GM18517 (cell line): ENCODE data around the gene PUS1.

ENCODE experiments used
- ATAC-seq: cut with Tn5 transposase; IDR thresholded peaks from one replicate; pipeline ENCODE4 v1.9.1; 2021; ENCODE audit warnings: mild to moderate bottlenecking, moderate library complexity; ENCODE audit not compliant: unreplicated experiment

The PUS1 gene

GRCh38 chr12:131902332-131903241 lies 26.5 kb upstream of the PUS1 start:
- no peak for ATAC-seq

DNA sequence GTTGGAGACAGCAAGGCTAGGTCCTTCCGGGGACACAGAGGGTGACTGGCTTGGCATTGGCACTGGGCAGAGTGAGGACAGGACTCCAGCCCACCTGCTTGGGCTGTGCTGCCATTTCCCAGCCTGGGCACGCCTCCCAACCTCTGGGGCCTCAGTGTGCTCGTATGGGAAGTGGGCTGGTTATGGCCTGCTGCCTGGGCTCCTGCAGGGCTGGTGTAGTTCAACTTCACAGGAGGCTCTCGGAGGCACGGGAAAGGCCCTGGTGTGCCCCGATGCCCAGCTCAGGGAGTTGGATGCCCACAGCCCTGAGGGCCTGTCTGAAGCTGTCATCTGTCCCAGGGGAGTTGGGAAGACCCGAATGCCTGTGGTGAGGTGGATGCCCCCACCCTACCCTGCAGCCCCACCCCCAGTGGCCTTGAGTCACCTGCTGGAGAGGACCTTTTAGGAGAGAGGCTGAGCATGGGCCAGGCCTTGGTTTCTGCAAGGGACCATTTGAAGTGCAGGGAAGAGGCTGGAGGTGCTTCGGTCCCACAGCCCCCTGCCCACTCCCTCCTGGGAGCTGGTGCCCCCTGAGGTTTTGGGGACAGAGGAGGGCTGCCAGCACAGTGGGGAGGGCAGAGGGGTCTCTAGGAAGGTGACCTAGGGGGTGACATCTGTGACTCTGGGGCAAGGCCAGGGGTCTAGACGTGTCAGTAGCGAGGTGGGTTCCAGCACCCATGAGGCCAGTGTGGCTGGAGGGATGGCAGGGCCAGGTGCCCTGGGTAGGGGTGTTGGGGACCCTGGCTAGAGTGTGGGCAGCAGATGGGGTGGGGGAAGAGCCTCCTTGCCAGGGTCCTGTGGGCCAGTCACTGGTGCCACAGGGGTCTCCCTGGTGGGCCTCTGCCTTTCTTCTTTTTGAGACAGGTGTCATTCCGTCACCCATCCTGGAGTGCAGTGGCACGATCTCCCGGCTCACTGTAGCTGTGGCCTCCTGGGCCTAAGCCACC lies 25.5 kb upstream of the PUS1 start:
- ATAC-seq, result no peak

DNA sequence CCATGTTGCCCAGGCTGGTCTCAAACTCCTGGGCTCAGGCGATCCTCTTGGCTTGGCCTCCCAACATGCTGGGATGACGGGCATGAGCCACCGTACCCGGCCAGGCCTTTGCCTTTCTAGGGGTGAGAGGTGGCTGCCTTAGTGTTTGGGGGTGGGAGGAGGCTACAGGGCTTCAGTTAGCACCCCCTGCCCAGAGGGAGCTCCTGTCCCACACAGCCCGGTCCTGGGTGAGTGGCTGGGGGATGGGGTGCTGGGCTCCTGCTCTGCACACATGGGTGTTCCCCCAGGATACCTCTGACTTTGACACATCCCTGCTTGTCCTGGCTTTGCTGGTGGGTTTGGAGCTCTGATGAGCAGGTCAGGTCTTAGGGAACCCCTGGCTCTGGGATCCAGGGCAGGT lies 24.7 kb upstream of the PUS1 start:
- ATAC-seq, result no peak

DNA sequence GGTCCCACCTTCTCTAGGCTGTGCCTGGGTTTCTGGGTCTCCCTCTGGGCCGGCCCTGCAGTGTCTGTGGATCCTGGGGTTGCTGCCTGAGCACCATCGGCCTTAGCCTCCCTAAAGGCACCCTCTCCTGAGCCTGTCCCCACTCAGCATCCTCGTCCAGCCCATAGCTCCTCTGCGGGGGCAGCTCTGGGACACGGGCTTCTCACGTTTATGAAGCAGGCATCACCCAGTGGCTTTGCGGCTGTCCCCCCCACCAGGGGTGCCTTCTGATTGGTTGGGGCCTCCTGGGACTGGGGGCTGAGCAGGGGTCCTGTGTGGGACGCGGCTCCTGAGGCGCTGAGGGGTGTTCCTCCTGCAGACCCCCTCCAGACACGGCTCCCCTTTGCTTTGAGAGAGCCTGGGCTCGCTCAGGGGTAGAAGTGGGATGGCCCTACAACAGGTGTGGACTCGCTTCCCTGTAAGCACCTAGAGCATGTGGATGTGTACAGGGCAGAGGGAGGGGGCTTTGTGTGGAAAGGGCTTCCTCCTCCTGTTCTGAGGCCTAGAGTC lies 23.9 kb upstream of the PUS1 start:
- ATAC-seq, result no peak

DNA sequence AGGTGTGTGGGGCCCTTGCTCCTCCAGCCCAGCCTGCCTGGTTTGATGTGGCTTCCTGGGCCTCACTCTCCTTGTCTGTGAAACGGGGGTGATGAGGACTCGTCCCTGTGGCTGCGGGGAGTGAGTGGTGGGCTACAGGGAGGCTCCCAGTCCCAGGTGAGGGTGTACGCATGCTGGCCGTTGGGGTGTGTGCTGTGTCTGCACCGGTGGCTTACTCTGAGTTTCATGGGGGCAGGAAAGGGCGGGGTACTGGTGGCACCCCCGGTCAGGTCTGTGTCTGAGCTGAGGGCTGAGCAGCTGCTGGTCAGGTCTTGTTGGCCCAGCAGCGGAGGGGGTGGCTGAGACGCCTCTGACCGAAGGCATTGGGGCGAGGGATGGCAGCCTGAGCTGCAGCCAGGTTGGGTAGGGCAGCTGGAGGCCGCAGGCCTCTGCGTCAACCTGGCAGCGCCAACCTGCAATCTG lies 23.4 kb upstream of the PUS1 start:
- ATAC-seq, result no peak

DNA sequence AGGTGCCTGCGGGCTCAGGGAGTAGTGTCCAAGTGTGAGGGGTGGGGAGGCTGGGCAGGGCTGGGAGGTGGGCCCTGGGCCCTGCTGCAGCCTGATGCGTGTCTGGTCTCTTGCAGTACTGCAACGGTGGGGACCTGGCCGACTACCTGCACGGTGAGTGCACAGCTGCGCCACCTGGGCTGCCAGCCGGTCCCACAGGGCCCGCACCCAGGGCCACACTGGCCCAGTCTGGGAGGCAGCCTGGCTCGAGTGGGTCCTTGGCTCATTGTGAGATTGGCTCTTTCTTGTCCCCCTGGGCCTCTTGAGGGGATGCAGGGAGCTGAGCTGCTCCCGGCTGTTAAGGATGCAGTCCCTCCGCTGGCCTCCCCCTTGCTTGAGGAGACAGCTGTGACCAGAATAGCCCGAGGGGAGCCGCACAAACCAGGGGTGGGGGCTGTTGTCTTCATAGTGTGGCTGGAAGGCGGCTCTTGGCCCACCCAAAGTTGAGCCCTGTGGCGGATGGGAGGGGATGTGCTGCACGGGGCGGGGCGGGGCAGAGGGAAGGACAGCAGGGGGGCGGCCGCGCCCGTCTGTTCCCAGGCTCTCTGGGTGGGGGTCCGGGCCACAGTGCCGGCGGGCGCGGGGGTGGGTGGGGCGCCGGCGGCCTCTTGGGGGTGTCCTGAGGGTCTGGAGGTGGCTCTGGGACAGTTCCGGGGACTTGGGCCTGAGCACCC lies 21.5 kb upstream of the PUS1 start:
- no peak for ATAC-seq

DNA sequence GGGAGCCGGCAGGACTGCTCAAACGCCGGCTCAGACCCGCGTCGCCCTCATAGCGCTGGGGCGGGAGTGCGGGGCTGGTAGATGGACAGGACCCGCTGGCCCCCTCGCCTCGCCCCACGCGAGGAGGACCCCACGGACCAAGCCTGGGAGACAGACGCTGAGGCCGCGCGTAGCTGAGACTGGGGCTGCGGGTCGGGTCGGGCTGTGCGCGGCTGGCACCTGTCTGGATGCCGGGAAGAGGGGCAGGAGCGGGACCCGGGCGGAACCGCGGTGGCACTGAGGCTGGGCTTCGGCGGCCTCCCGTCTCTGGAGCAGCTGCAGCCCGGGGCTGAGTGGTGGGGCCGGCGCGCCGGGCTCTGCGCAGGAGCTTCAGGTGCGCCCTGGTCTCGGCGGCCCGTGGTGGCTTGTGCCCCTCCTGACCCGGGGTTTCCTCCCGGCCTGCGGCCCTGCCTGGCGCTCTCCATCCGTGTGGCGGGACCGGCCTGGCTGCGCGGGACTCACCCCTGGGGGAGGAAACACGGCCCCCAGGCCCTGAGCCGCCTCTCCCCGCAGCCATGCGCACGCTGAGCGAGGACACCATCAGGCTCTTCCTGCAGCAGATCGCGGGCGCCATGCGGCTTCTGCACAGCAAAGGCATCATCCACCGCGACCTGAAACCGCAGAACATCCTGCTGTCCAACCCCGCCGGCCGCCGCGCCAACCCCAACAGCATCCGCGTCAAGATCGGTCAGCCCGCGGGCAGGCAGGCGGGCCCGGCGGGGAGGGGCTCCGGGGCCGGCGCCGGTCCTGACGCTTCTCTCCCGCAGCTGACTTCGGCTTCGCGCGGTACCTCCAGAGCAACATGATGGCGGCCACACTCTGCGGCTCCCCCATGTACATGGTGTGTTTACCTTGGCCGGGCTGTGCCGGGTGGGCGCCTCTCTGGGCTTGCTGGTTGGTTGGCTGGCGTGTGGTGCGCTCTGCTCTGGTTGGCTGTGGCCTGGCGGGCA lies 20.7 kb upstream of the PUS1 start:
- no peak for ATAC-seq

DNA sequence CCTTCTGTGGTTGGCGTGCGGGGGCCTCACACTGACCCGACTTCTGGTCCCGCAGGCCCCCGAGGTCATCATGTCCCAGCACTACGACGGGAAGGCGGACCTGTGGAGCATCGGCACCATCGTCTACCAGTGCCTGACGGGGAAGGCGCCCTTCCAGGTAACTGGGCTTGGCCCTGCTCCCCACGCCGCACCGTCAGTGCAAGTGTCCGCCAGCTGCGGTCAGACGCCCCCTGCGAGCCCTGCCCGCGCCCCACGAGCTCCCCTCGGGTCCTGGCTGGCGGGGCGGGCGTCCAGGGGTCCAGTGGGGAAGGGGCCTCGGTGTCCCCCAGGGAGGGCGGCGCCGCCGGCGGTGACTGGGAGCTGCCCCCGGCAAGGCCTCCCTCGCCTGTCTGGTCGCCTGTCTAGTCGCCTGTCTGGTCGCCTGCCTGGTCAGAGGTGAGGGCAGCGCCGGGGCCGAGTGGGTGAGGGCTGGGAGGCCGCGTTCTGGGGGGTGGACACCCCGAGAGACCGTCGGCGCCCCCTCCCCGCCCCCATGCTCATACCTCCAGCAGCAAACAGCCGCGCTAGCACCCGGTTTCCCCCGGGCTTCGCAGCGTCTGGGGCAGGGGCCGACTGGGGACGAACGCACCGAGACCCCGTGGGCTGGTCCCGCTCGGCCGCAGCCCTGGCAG lies 19.9 kb upstream of the PUS1 start:
- no peak for ATAC-seq

GRCh38 chr12:131909752-131910219 lies 19.3 kb upstream of the PUS1 start:
- ATAC-seq, result no peak

GRCh38 chr12:131910302-131911027 lies 18.6 kb upstream of the PUS1 start:
- no peak for ATAC-seq

- no peak for ATAC-seq
Measured at GRCh38 chr12:131911028-131911650, 17.9 kb upstream of the PUS1 start.

- no peak for ATAC-seq
Measured at GRCh38 chr12:131911851-131912477, 17.1 kb upstream of the PUS1 start.

GRCh38 chr12:131912518-131913274 lies 16.4 kb upstream of the PUS1 start:
- no peak for ATAC-seq

- ATAC-seq, result no peak
Measured at GRCh38 chr12:131913666-131914065, 15.4 kb upstream of the PUS1 start.

DNA sequence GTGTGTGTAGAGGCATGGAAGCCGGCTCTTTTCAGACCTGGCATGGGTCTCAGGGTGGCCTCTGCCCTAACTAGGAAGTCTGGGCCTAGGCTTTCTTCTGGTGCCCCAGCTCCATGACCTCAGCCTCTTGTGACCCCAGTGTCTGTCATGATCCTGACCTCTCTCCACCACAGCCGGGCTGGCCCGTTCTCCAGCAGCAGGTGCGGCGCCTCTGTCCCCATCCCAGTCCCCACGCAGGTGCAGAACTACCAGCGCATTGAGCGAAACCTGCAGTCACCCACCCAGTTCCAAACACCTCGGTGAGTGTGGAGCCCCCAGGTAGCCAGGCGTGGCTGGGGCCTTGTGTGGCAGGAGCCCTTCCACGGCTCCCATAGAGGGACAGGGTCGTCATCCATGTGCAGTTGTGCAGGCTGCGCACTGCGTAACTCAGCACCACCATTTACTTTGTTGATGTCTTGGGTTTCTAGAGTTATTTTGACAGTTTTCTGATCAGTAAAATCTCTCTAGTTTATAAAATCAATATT lies 14.8 kb upstream of the PUS1 start:
- ATAC-seq, result no peak

GRCh38 chr12:131915000-131915689 lies 13.9 kb upstream of the PUS1 start:
- ATAC-seq, result no peak
